OCI-LY3 (cell line): ENCODE results near the gene MACROD2.

Source experiments
- H2AFZ ChIP-seq: fragments of 200-600, 300-600 bp; shearing (Covaris generic); 2 replicates; pipeline ENCODE4 v1.6.0; 2014; ENCODE audit warnings: antibody characterized with exemption, low read depth, low read length
- H3K27ac ChIP-seq: fragments of 200-600, 300-600 bp; sonication (generic); 2 replicates; pipeline ENCODE4 v1.5.1; 2014; ENCODE audit warnings: mild to moderate bottlenecking, low read length, moderate library complexity, mixed read lengths
- H3K27me3 ChIP-seq: fragments of 200-600, 300-600 bp; sonication (generic); 2 replicates; pipeline ENCODE4 v1.6.1; 2014; ENCODE audit warnings: low read depth, low read length, mixed read lengths
- H3K36me3 ChIP-seq: fragments of 200-600, 300-600 bp; sonication (generic); replicated peaks from 2 replicates; pipeline ENCODE3; 2014; ENCODE audit warnings: low read depth, low read length, mixed read lengths
- H3K4me1 ChIP-seq: fragments of 300-600, 200-600 bp; sonication (generic); 2 replicates; pipeline ENCODE4 v1.6.1; 2014; ENCODE audit warnings: low read length, mixed read lengths
- H3K4me2 ChIP-seq: fragments of 200-600, 300-600 bp; sonication (generic); 2 replicates; pipeline ENCODE4 v1.6.1; 2014; ENCODE audit warnings: low read length, mixed read lengths
- H3K4me3 ChIP-seq: fragments of 300-600, 200-600 bp; sonication (generic); 2 replicates; pipeline ENCODE4 v1.5.1; 2014; ENCODE audit warnings: antibody characterized with exemption, mild to moderate bottlenecking, low read length, moderate library complexity
- H3K79me2 ChIP-seq: fragments of 300-600, 200-600 bp; shearing (Covaris generic); 2 replicates; pipeline ENCODE4 v1.6.1; 2014; ENCODE audit warnings: mild to moderate bottlenecking, low read length, mixed read lengths
- H3K9ac ChIP-seq: fragments of 300-600, 200-600 bp; shearing (Covaris generic); 2 replicates; pipeline ENCODE4 v1.6.0; 2014; ENCODE audit warnings: mild to moderate bottlenecking, low read length, moderate library complexity
- H3K9me3 ChIP-seq: fragments of 200-600, 300-600 bp; shearing (Covaris generic); 2 replicates; pipeline ENCODE4 v1.6.1; 2014; ENCODE audit warnings: low read length, mixed read lengths; ENCODE audit not compliant: insufficient read depth
- H4K20me1 ChIP-seq: fragments of 200-600, 300-600 bp; sonication (generic); 2 replicates; pipeline ENCODE4 v1.6.1; 2016; ENCODE audit warnings: low read length, mixed read lengths; ENCODE audit not compliant: insufficient read depth
- CTCF ChIP-seq: fragments of 200-600, 300-600 bp; sonication (generic); IDR thresholded peaks from 2 replicates; pipeline ENCODE4 v1.5.1; 2014; ENCODE audit warnings: antibody characterized with exemption, low read length, low read depth
- EZH2phosphoT487 ChIP-seq: fragments of 200-600 bp; shearing (Covaris generic); IDR thresholded peaks from 2 replicates; pipeline ENCODE4 v1.6.1; 2018; ENCODE audit warnings: antibody characterized with exemption, mixed run types, low read depth

MACROD2 gene

GRCh38 chr20:15068486-15068885, 1073.2 kb downstream of the MACROD2 start:
- H3K4me3 ChIP-seq, result no peak overlapping the region
- H3K79me2 ChIP-seq, result no peaks in the 10 kb centered on the region
- H3K4me2 ChIP-seq, result no peak overlapping the region
- H3K9me3 ChIP-seq, result no peaks in the 10 kb centered on the region
- H3K9ac ChIP-seq, result no peak overlapping the region
- no peaks in the 10 kb centered on the region for H3K36me3 ChIP-seq
- no peaks in the 10 kb centered on the region for H4K20me1 ChIP-seq
- TF ChIP-seq EZH2phosphoT487 (no peak), CTCF (no peak)
- H3K4me1 ChIP-seq, result peaks cover 12% of the 10 kb centered on the region; the same call in 1 of the 2 replicates
- H3K27ac ChIP-seq, result no peak overlapping the region
- peaks cover 3% of the 10 kb centered on the region; the same call in 1 of the 2 replicates for H3K27me3 ChIP-seq
- no peak overlapping the region for H2AFZ ChIP-seq

- H4K20me1 ChIP-seq, result no peaks in the 10 kb centered on the region
- no peaks in the 10 kb centered on the region for H3K27me3 ChIP-seq
- no peaks in the 10 kb centered on the region for H3K79me2 ChIP-seq
- H3K9ac ChIP-seq, result no peak overlapping the region
- no peaks in the 10 kb centered on the region for H3K36me3 ChIP-seq
- H3K4me3 ChIP-seq, result no peak overlapping the region
- no peak overlapping the region for H3K4me2 ChIP-seq
- TF ChIP-seq EZH2phosphoT487 (no peak), CTCF (no peak)
- H3K27ac ChIP-seq, result no peak overlapping the region
- H2AFZ ChIP-seq, result no peak overlapping the region
- peaks cover 9% of the 10 kb centered on the region; the same call in 1 of the 2 replicates for H3K4me1 ChIP-seq
- H3K9me3 ChIP-seq, result no peaks in the 10 kb centered on the region
Observed at GRCh38 chr20:15069355-15069754, 1074.0 kb downstream of the MACROD2 start.

- Histone ChIP-seq H3K79me2 (no peaks in the 10 kb centered on the region), H3K4me3 (no peak overlapping the region), H3K27ac (no peak overlapping the region), H3K9ac (no peak overlapping the region), H3K4me1 (peaks cover 7% of the 10 kb centered on the region; the same call in 1 of the 2 replicates), H2AFZ (no peak overlapping the region), H3K27me3 (no peaks in the 10 kb centered on the region), H3K9me3 (no peaks in the 10 kb centered on the region), H3K36me3 (no peaks in the 10 kb centered on the region), H3K4me2 (no peak overlapping the region), H4K20me1 (no peaks in the 10 kb centered on the region)
- no peak for TF ChIP-seq CTCF
- TF ChIP-seq EZH2phosphoT487, result no peak
Observed at GRCh38 chr20:15071085-15071808, 1075.9 kb downstream of the MACROD2 start.

GRCh38 chr20:15072316-15072715, 1077.0 kb downstream of the MACROD2 start:
- H4K20me1 ChIP-seq, result no peaks in the 10 kb centered on the region
- no peaks in the 10 kb centered on the region for H3K79me2 ChIP-seq
- no peaks in the 10 kb centered on the region for H3K27me3 ChIP-seq
- no peak overlapping the region for H2AFZ ChIP-seq
- no peaks in the 10 kb centered on the region for H3K9me3 ChIP-seq
- no peaks in the 10 kb centered on the region for H3K36me3 ChIP-seq
- no peak overlapping the region for H3K9ac ChIP-seq
- H3K27ac ChIP-seq, result no peak overlapping the region
- H3K4me3 ChIP-seq, result no peak overlapping the region
- H3K4me1 ChIP-seq, result peaks cover 7% of the 10 kb centered on the region; the same call in 1 of the 2 replicates
- no peak overlapping the region for H3K4me2 ChIP-seq
- TF ChIP-seq CTCF (no peak), EZH2phosphoT487 (no peak)
